Daoy (cell line): ENCODE data around the gene TRIM71. TPM values are rescaled to one million over a fixed set of nuclear protein-coding genes. Genes with fewer than 3 reads are reported as not detected.
"Not testable (repeated sequence)": the region's sequence is repeated elsewhere in the genome, so short reads cannot be mapped to it uniquely, and the experiment has no call there.

Experiments used
- DNase-seq: peaks from one replicate; pipeline ENCODE4 v3.0.0-alpha.2; 2015; ENCODE audit warnings: low read depth
- total RNA-seq: library from RNA; depleted of rRNA; stranded (reverse); fragments of >200 nt; shearing (Covaris generic); gene quantifications from 2 replicates; pipeline ENCODE4 v1.2.3, GENCODE V29; 2014

Gene TRIM71
- total RNA-seq, 1 experiment from 2014 or later = not detected

GRCh38 chr3:32819551-32820348, 2.0 kb downstream of the TRIM71 start:
- DNase-seq = no peak

- DNase-seq = no peak
These were observed 2.6 kb downstream of the TRIM71 start for GRCh38 chr3:32820430-32820829.

- DNase-seq = no peak
These were observed 3.3 kb downstream of the TRIM71 start for GRCh38 chr3:32820971-32821685.

- DNase-seq = no peak
These were observed 4.0 kb downstream of the TRIM71 start for GRCh38 chr3:32821686-32822296.

GRCh38 chr3:32822609-32823498, 5.1 kb downstream of the TRIM71 start:
- DNase-seq = no peak

- DNase-seq = not testable (repeated sequence)
These were observed 5.9 kb downstream of the TRIM71 start for GRCh38 chr3:32823641-32824184.

- DNase-seq = no peak
These were observed 8.0 kb downstream of the TRIM71 start for GRCh38 chr3:32825601-32826375.

GRCh38 chr3:32831062-32831461, 13.3 kb downstream of the TRIM71 start:
- no peak for DNase-seq

- no peak for DNase-seq
These were observed 14.0 kb downstream of the TRIM71 start for GRCh38 chr3:32831791-32832190.

GRCh38 chr3:32832193-32832592, 14.4 kb downstream of the TRIM71 start:
- DNase-seq = no peak

- no peak for DNase-seq
These were observed 17.2 kb downstream of the TRIM71 start for GRCh38 chr3:32835049-32835371.

GRCh38 chr3:32835961-32836360, 18.2 kb downstream of the TRIM71 start:
- no peak for DNase-seq

GRCh38 chr3:32836601-32837000, 18.8 kb downstream of the TRIM71 start:
- DNase-seq = no peak

- DNase-seq = no peak
These were observed 19.6 kb downstream of the TRIM71 start for GRCh38 chr3:32837366-32837765.

- DNase-seq = no peak
These were observed 20.0 kb downstream of the TRIM71 start for GRCh38 chr3:32837789-32838188.

- DNase-seq = no peak
These were observed 21.9 kb downstream of the TRIM71 start for GRCh38 chr3:32839714-32840085.

- DNase-seq = no peak
These were observed 22.5 kb downstream of the TRIM71 start for GRCh38 chr3:32840086-32840841.

GRCh38 chr3:32841341-32841740, 23.5 kb downstream of the TRIM71 start:
- DNase-seq = no peak

GRCh38 chr3:32841867-32842470, 24.2 kb downstream of the TRIM71 start:
- DNase-seq = peak; percentile 39

GRCh38 chr3:32842531-32842931, 24.7 kb downstream of the TRIM71 start:
- DNase-seq = peak; percentile 7
